ENCODE results near the gene ZSCAN32. TPM values are rescaled to one million over a fixed set of nuclear protein-coding genes. Genes with fewer than 3 reads are reported as not detected.

The ZSCAN32 gene
- total RNA-seq, 2 donors from 2014 or later = 4.0 to 7.3 TPM

GRCh38 chr16:3363793-3364192 lies 37.0 kb downstream of the ZSCAN32 start:
- H3K36me3 ChIP-seq (replicated peaks in 1 of 2; ENCODE audit: insufficient read depth in 1 of 2, low read depth in 2 of 2) = no peaks in the 10 kb centered on the region
- ATAC-seq (no peak), DNase-seq (no peak)
- no peaks in the 10 kb centered on the region for H3K27me3 ChIP-seq
- H3K27ac ChIP-seq = no peak overlapping the region
- H3K9me3 ChIP-seq = peaks cover 0 to 12% (median 0%) of the 10 kb centered on the region in 3 donors
- TF ChIP-seq, protein P1, sequence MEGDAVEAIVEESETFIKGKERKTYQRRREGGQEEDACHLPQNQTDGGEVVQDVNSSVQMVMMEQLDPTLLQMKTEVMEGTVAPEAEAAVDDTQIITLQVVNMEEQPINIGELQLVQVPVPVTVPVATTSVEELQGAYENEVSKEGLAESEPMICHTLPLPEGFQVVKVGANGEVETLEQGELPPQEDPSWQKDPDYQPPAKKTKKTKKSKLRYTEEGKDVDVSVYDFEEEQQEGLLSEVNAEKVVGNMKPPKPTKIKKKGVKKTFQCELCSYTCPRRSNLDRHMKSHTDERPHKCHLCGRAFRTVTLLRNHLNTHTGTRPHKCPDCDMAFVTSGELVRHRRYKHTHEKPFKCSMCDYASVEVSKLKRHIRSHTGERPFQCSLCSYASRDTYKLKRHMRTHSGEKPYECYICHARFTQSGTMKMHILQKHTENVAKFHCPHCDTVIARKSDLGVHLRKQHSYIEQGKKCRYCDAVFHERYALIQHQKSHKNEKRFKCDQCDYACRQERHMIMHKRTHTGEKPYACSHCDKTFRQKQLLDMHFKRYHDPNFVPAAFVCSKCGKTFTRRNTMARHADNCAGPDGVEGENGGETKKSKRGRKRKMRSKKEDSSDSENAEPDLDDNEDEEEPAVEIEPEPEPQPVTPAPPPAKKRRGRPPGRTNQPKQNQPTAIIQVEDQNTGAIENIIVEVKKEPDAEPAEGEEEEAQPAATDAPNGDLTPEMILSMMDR (IDR thresholded peaks at IDR 0.05) = no peak
- no peak for TF ChIP-seq POLR2A (IDR thresholded peaks at IDR 0.05)
- H3K4me3 ChIP-seq = no peak overlapping the region
- WGBS, 2 donors = 71 to 94% methylated on average over 7 of the region's 7 CpGs
- intact Hi-C loops (cut with DNase I) = no loop called here
- peaks cover 8% of the 10 kb centered on the region for H3K4me1 ChIP-seq

GRCh38 chr16:3362931-3363330 lies 37.9 kb downstream of the ZSCAN32 start:
- intact Hi-C loops (cut with DNase I) = no loop called here
- Histone ChIP-seq H3K4me3 (no peak overlapping the region), H3K36me3 (replicated peaks in 1 of 2; ENCODE audit: insufficient read depth in 1 of 2, low read depth in 2 of 2) (no peaks in the 10 kb centered on the region), H3K27me3 (no peaks in the 10 kb centered on the region), H3K27ac (no peak overlapping the region), H3K9me3 (peaks cover 0 to 12% (median 0%) of the 10 kb centered on the region in 3 donors), H3K4me1 (peaks cover 8% of the 10 kb centered on the region)
- ATAC-seq = no peak
- DNase-seq = no peak
- TF ChIP-seq POLR2A (IDR thresholded peaks at IDR 0.05) = no peak
- TF ChIP-seq, protein P1 (IDR thresholded peaks at IDR 0.05) = no peak

GRCh38 chr16:3358871-3359270 lies 41.9 kb downstream of the ZSCAN32 start:
- intact Hi-C loops (cut with DNase I) = no loop called here

GRCh38 chr16:3356118-3356517 lies 44.7 kb downstream of the ZSCAN32 start:
- H3K4me1 ChIP-seq = peaks cover 5% of the 10 kb centered on the region
- no peaks in the 10 kb centered on the region for H3K36me3 ChIP-seq (replicated peaks in 1 of 2; ENCODE audit: insufficient read depth in 1 of 2, low read depth in 2 of 2)
- H3K27ac ChIP-seq = no peak overlapping the region
- H3K4me3 ChIP-seq = no peak overlapping the region
- no peaks in the 10 kb centered on the region for H3K9me3 ChIP-seq
- ATAC-seq (no peak), DNase-seq (no peak)
- H3K27me3 ChIP-seq = no peaks in the 10 kb centered on the region
- 73 to 93% methylated on average over 1 to 10 of the region's 10 CpGs for WGBS, 2 donors
- intact Hi-C loops (cut with DNase I) = no loop called here
- TF ChIP-seq, protein P1 (IDR thresholded peaks at IDR 0.05) = no peak
- no peak for TF ChIP-seq POLR2A (IDR thresholded peaks at IDR 0.05)

More at GRCh38 chr16:3358871-3359270, 41.9 kb downstream of the ZSCAN32 start:
- Histone ChIP-seq H3K27me3 (no peaks in the 10 kb centered on the region), H3K27ac (no peak overlapping the region), H3K4me1 (no peaks in the 10 kb centered on the region), H3K9me3 (no peaks in the 10 kb centered on the region), H3K36me3 (replicated peaks in 1 of 2; ENCODE audit: insufficient read depth in 1 of 2, low read depth in 2 of 2) (no peaks in the 10 kb centered on the region), H3K4me3 (no peak overlapping the region)
- TF ChIP-seq POLR2A (IDR thresholded peaks at IDR 0.05) = no peak
- TF ChIP-seq, protein P1 (IDR thresholded peaks at IDR 0.05) = no peak
- ATAC-seq (no peak), DNase-seq (no peak)
- WGBS, 2 donors = 0 to 6% methylated on average over 1 of the region's 1 CpG

DNA sequence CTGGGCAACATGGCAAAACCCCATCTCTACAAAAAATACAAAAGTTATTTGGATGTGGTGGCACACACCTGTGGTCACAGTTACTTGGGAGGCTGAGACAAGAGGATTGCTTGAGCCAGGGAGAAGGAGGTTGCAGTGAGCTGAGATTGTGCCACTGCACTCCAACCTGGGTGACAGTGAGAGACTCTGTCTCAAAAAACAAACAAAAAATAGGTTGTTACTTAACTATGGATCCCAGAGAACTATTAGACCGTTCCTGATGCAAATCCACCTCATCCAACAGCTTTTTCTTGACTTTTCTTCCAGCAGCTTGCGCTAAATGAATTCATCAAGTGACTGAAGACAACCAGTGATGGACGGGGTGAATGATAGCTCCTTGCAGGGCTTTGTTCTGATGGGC lies 45.2 kb downstream of the ZSCAN32 start, which contains the start of gene OR2C1:
Gene OR2C1, plus strand, starts transcription at position 301 of the 400 bp plus-strand sequence. Its CDS starts 52 bp downstream, at position 353.
- intact Hi-C loops (cut with DNase I) = no loop called here
- 59 to 69% methylated on average over 3 of the region's 3 CpGs for WGBS, 2 donors
- ATAC-seq (no peak), DNase-seq (no peak)
- Histone ChIP-seq H3K27ac (no peak within 1 kb of the TSS), H3K9me3 (no peaks in the 10 kb centered on the region), H3K4me1 (peaks cover 5% of the 10 kb centered on the region), H3K4me3 (no peak within 1 kb of the TSS), H3K36me3 (replicated peaks in 1 of 2; ENCODE audit: insufficient read depth in 1 of 2, low read depth in 2 of 2) (no peaks in the 10 kb centered on the region), H3K27me3 (no peaks in the 10 kb centered on the region)
- TF ChIP-seq POLR2A (IDR thresholded peaks at IDR 0.05) = no peak
- TF ChIP-seq, protein P1 (IDR thresholded peaks at IDR 0.05) = no peak
